ENCODE data around the gene ZNF548.
"Not testable (repeated sequence)": the region's sequence is repeated elsewhere in the genome, so short reads cannot be mapped to it uniquely, and the experiment has no call there.

ZNF548 gene

GRCh38 chr19:57389730-57390598, at the start of gene ZNF548:
TSS of gene ZNF548 (plus strand) at chr19:57389854. CDS start at chr19:57390100, 246 bp downstream.
- peak; percentile 99 for DNase-seq

GRCh38 chr19:57342582-57342981, 47.1 kb upstream of the ZNF548 start:
- no peak for DNase-seq

GRCh38 chr19:57348136-57348535, 41.5 kb upstream of the ZNF548 start:
- DNase-seq: no peak

GRCh38 chr19:57350877-57351805, 38.5 kb upstream of the ZNF548 start, which contains the start of gene ZNF304:
TSS of gene ZNF304 (plus strand) at chr19:57351271. CDS start at chr19:57351665, 394 bp downstream.
- DNase-seq: peak; percentile 95

- no peak for DNase-seq
Measured at GRCh38 chr19:57351867-57352266, 37.8 kb upstream of the ZNF548 start.

GRCh38 chr19:57355916-57356315, 33.7 kb upstream of the ZNF548 start:
- DNase-seq: no peak

GRCh38 chr19:57357406-57357805, 32.2 kb upstream of the ZNF548 start:
- DNase-seq: no peak

GRCh38 chr19:57359300-57359699, 30.4 kb upstream of the ZNF548 start:
- no peak for DNase-seq

GRCh38 chr19:57362419-57362818, 27.2 kb upstream of the ZNF548 start:
- no peak for DNase-seq

- DNase-seq: peak; percentile 100
Measured at GRCh38 chr19:57362997-57363687, 26.5 kb upstream of the ZNF548 start, which contains the start of the genes TRAPPC2B and ZNF547. TSS of gene TRAPPC2B (plus strand) at chr19:57363551. CDS start at chr19:57364834, 1,283 bp downstream. TSS of gene ZNF547 (plus strand) at chr19:57363551. CDS start at chr19:57368556, 5,005 bp downstream.

GRCh38 chr19:57363688-57364181, 25.9 kb upstream of the ZNF548 start:
- DNase-seq: peak; percentile 27

- no peak for DNase-seq
Measured at GRCh38 chr19:57366776-57367175, 22.9 kb upstream of the ZNF548 start.

GRCh38 chr19:57374179-57374578, 15.5 kb upstream of the ZNF548 start:
- DNase-seq: no peak

GRCh38 chr19:57374647-57375046, 15.0 kb upstream of the ZNF548 start:
- not testable (repeated sequence) for DNase-seq

- no peak for DNase-seq
Measured at GRCh38 chr19:57376151-57376550, 13.5 kb upstream of the ZNF548 start.

- DNase-seq: no peak
Measured at GRCh38 chr19:57377498-57378146, 12.0 kb upstream of the ZNF548 start.

- no peak for DNase-seq
Measured at GRCh38 chr19:57380923-57381322, 8.7 kb upstream of the ZNF548 start.

- DNase-seq: no peak
Measured at GRCh38 chr19:57382806-57383488, 6.7 kb upstream of the ZNF548 start.

GRCh38 chr19:57389194-57389729, 392 bp upstream of the ZNF548 start:
- DNase-seq: no peak

- DNase-seq: no peak
Measured at GRCh38 chr19:57395710-57396109, 6.1 kb downstream of the ZNF548 start.

- no peak for DNase-seq
Measured at GRCh38 chr19:57398868-57399267, 9.2 kb downstream of the ZNF548 start.
